HL-60 (cell line): ENCODE results near the gene SFXN1.

Source experiments
- CTCF ChIP-seq: IDR thresholded peaks from one replicate; pipeline ENCODE4 v1.5.1; 2011; ENCODE audit warnings: low read length, control low read depth, inconsistent platforms; ENCODE audit not compliant: insufficient read depth
- GABPA ChIP-seq: IDR thresholded peaks from 2 replicates; pipeline ENCODE4 v1.6.1; 2012; ENCODE audit warnings: low read depth
- POLR2AphosphoS5 ChIP-seq: IDR thresholded peaks from 2 replicates; pipeline ENCODE4 v1.6.1; 2012; ENCODE audit warnings: low read depth
- REST ChIP-seq: IDR thresholded peaks from 2 replicates; pipeline ENCODE4 v1.6.1; 2012; ENCODE audit warnings: low read depth; ENCODE audit not compliant: insufficient replicate concordance

DNA sequence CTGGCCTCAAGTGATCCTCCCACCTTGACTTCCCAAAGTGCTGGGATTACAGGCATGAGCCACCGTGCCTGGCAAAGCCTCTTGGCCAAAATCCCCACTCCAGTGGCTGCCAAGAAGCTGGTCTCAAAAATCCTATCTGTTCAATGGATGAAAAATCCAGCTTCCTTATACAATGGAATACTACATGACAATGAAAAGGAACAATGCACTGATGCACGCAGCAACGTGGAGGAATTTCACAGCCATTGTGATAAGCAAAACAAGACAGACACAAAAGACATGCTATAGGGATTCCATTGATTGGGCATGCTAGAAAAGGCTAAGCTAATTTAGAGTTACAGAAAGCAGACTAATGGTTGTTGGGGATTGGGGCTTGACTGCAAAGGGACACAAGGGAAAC lies 13.1 kb upstream of the SFXN1 start:
- TF ChIP-seq CTCF (no peak), REST (no peak), POLR2AphosphoS5 (no peak), GABPA (no peak)
